Fibroblast of lung (primary cell): ENCODE results near the gene ERMAP. TPM values are rescaled to one million over a fixed set of nuclear protein-coding genes. Genes with fewer than 3 reads are reported as not detected.

Experiments
- DNase-seq, 2 donors: peaks; one replicate each; pipeline versions ENCODE4 v3.0.0 to v3.0.0-alpha.2; 2010; ENCODE audit warnings: low read depth in 2 of 2
- H2AFZ ChIP-seq: 2 replicates; pipeline ENCODE4 v1.5.1; 2012; ENCODE audit warnings: low read length, control low read depth, inconsistent platforms
- H3K27ac ChIP-seq: 2 replicates; pipeline ENCODE4 v1.5.1; 2011; ENCODE audit warnings: low read length, control low read depth; ENCODE audit not compliant: insufficient read depth
- H3K27me3 ChIP-seq: 2 replicates; pipeline ENCODE4 v1.5.1; 2011; ENCODE audit warnings: mild to moderate bottlenecking, low read length; ENCODE audit not compliant: control insufficient read depth, insufficient read depth
- H3K36me3 ChIP-seq: 2 replicates; pipeline ENCODE4 v1.5.1; 2011; ENCODE audit warnings: low read length; ENCODE audit not compliant: control insufficient read depth, insufficient read depth
- H3K4me1 ChIP-seq: 2 replicates; pipeline ENCODE4 v1.5.1; 2011; ENCODE audit warnings: low read length; ENCODE audit not compliant: control insufficient read depth, insufficient read depth; ENCODE audit errors: extremely low read depth
- H3K4me2 ChIP-seq: 2 replicates; pipeline ENCODE4 v1.5.1; 2011; ENCODE audit warnings: low read length, control low read depth; ENCODE audit not compliant: insufficient read depth; ENCODE audit errors: extremely low read depth
- H3K4me3 ChIP-seq, 4 experiments: fragments of 200-600 bp in 1 of 4; sonication (generic) in 1 of 4; replicated peaks in 1 of 4; 2 replicates each; pipeline ENCODE4 v1.5.1; 2011 to 2016; ENCODE audit warnings: low read length in 4 of 4, low read depth in 3 of 4, mild to moderate bottlenecking in 3 of 4, control low read depth in 2 of 4, inconsistent platforms in 1 of 4, mixed read lengths in 1 of 4; ENCODE audit not compliant: insufficient read depth in 1 of 4; ENCODE audit errors: control extremely low read depth in 1 of 4
- H3K79me2 ChIP-seq: 2 replicates; pipeline ENCODE4 v1.5.1; 2012; ENCODE audit warnings: mild to moderate bottlenecking, low read length, inconsistent platforms; ENCODE audit not compliant: control insufficient read depth, insufficient read depth
- H3K9ac ChIP-seq: 2 replicates; pipeline ENCODE4 v1.5.1; 2011; ENCODE audit warnings: mild to moderate bottlenecking, low read length, control low read depth; ENCODE audit not compliant: insufficient read depth
- H3K9me3 ChIP-seq: 2 replicates; pipeline ENCODE4 v1.5.1; 2012; ENCODE audit warnings: low read depth, low read length; ENCODE audit not compliant: control insufficient read depth, insufficient read depth
- H4K20me1 ChIP-seq: 2 replicates; pipeline ENCODE4 v1.5.1; 2011; ENCODE audit warnings: low read length; ENCODE audit not compliant: control insufficient read depth, insufficient read depth; ENCODE audit errors: extremely low read depth
- CTCF ChIP-seq, 2 donors: IDR thresholded peaks in 1 of 2; conservative IDR thresholded peaks in 1 of 2; 1 replicate in 1 of 2; 2 replicates in 1 of 2; pipeline ENCODE4 v1.5.1; 2011 to 2012; ENCODE audit warnings: low read length in 2 of 2, control low read depth in 1 of 2, inconsistent platforms in 1 of 2, low read depth in 1 of 2, mild to moderate bottlenecking in 1 of 2
- EZH2 ChIP-seq: IDR thresholded peaks from 2 replicates; pipeline ENCODE4 v1.5.1; 2012; ENCODE audit warnings: low read length, control low read depth, mild to moderate bottlenecking; ENCODE audit errors: missing control alignments
- polyA plus RNA-seq, 2 donors: library from polyadenylated mRNA; depleted of rRNA in 1 of 2; stranded (reverse) in 1 of 2; unstranded in 1 of 2; fragments of >200 nt; gene quantifications; 2 replicates each; pipeline ENCODE4 v1.2.1, GENCODE V29; 2011 to 2012; ENCODE audit warnings: missing spikeins in 1 of 2
- total RNA-seq: library from RNA; depleted of rRNA; stranded (reverse); fragments of >200 nt; gene quantifications from 2 replicates; pipeline ENCODE4 v1.2.1, GENCODE V29; 2014

The ERMAP gene
- total and polyA plus RNA-seq, 2 donors (not counting 1 experiment from before 2014, with no cell fraction given) = 19.4 to 37.2 TPM

GRCh38 chr1:42815941-42816584, 859 bp upstream of the ERMAP start:
- Histone ChIP-seq H3K27ac (peak overlapping the region; percentile 76), H3K4me1 (peaks cover 2% of the 10 kb centered on the region), H3K4me2 (peak overlapping the region; percentile 98), H3K79me2 (peaks cover 2% of the 10 kb centered on the region), H3K9me3 (no peaks in the 10 kb centered on the region), H3K4me3 (peak overlapping the region; percentile 59 to 79 (median 66)), H4K20me1 (no peaks in the 10 kb centered on the region), H3K9ac (peak overlapping the region; percentile 38), H2AFZ (peak overlapping the region; percentile 88), H3K36me3 (no peaks in the 10 kb centered on the region), H3K27me3 (no peaks in the 10 kb centered on the region)
- DNase-seq = peak; percentile 7 to 11
- TF ChIP-seq EZH2 (no peak), CTCF (conservative IDR thresholded peaks at IDR 0.05 in 1 of 2, IDR thresholded peaks at IDR 0.05 in 1 of 2; ENCODE audit: low read depth in 1 of 2, low read length in 2 of 2) (no peak)

GRCh38 chr1:42817440-42817767, 482 bp downstream of the ERMAP start:
- DNase-seq = no peak
- Histone ChIP-seq H3K4me3 (peak overlapping the region; percentile 47 to 79 (median 64)), H3K4me1 (peaks cover 2% of the 10 kb centered on the region), H2AFZ (peak overlapping the region; percentile 19), H3K9ac (no peak overlapping the region), H3K79me2 (peaks cover 2% of the 10 kb centered on the region), H3K9me3 (no peaks in the 10 kb centered on the region), H3K27me3 (no peaks in the 10 kb centered on the region), H3K4me2 (peak overlapping the region; percentile 73), H3K27ac (no peak overlapping the region), H3K36me3 (no peaks in the 10 kb centered on the region), H4K20me1 (no peaks in the 10 kb centered on the region)
- TF ChIP-seq EZH2 (no peak), CTCF (conservative IDR thresholded peaks at IDR 0.05 in 1 of 2, IDR thresholded peaks at IDR 0.05 in 1 of 2; ENCODE audit: low read depth in 1 of 2, low read length in 2 of 2) (no peak)

- H3K36me3 ChIP-seq = no peaks in the 10 kb centered on the region
- peak overlapping the region in 2 of 4 experiments; percentile 76 to 79 for H3K4me3 ChIP-seq
- H3K79me2 ChIP-seq = peaks cover 2% of the 10 kb centered on the region
- peaks cover 2% of the 10 kb centered on the region for H3K4me1 ChIP-seq
- no peak for DNase-seq
- peak overlapping the region; percentile 73 for H3K4me2 ChIP-seq
- no peak overlapping the region for H3K27ac ChIP-seq
- no peak overlapping the region for H3K9ac ChIP-seq
- H4K20me1 ChIP-seq = no peaks in the 10 kb centered on the region
- H3K27me3 ChIP-seq = no peaks in the 10 kb centered on the region
- H2AFZ ChIP-seq = no peak overlapping the region
- no peaks in the 10 kb centered on the region for H3K9me3 ChIP-seq
- no peak for TF ChIP-seq CTCF (conservative IDR thresholded peaks at IDR 0.05 in 1 of 2, IDR thresholded peaks at IDR 0.05 in 1 of 2; ENCODE audit: low read depth in 1 of 2, low read length in 2 of 2)
- TF ChIP-seq EZH2 = no peak
Observed at GRCh38 chr1:42817976-42818375, 1.1 kb downstream of the ERMAP start.
